Calu3 (cell line): ENCODE data around the gene NAGLU. TPM values are rescaled to one million over a fixed set of nuclear protein-coding genes. Genes with fewer than 3 reads are reported as not detected.
A peak's percentile ranks its signal among the peaks of the same experiment; 100 is the strongest.

ENCODE experiments used
- BruUV-seq: library from RNA; stranded (reverse); fragments of 400-500 nt; replicated peaks from 2 replicates; lab custom pipeline; 2021; lab: Mats Ljungman, UMichigan
- CTCF ChIA-PET: fragments of 300-600 bp; sonication (Branson Sonifier 250); formaldehyde crosslinking; loops from one replicate; lab custom pipeline; 2022; ENCODE audit warnings: antibody characterized with exemption; lab: Charles Lee
- DNase-seq: peaks from one replicate; pipeline ENCODE4 v3.0.0; 2022
- H3K27ac Mint-ChIP-seq: one replicate; pipeline ENCODE4 v1.8.0; 2022; ENCODE audit warnings: mixed read lengths; ENCODE audit not compliant: unreplicated experiment
- H3K27me3 Mint-ChIP-seq: one replicate; pipeline ENCODE4 v1.8.0; 2022; ENCODE audit warnings: mixed read lengths; ENCODE audit not compliant: unreplicated experiment
- H3K36me3 Mint-ChIP-seq: one replicate; pipeline ENCODE4 v1.8.0; 2022; ENCODE audit warnings: mild to moderate bottlenecking, moderate library complexity, mixed read lengths; ENCODE audit not compliant: insufficient read depth, unreplicated experiment
- H3K4me1 Mint-ChIP-seq: one replicate; pipeline ENCODE4 v1.8.0; 2022; ENCODE audit warnings: mild to moderate bottlenecking, low read depth, mixed read lengths; ENCODE audit not compliant: unreplicated experiment
- H3K4me3 Mint-ChIP-seq: one replicate; pipeline ENCODE4 v1.8.0; 2022; ENCODE audit warnings: mild to moderate bottlenecking, low read depth, moderate library complexity, mixed read lengths; ENCODE audit not compliant: unreplicated experiment
- H3K9me3 Mint-ChIP-seq: one replicate; pipeline ENCODE4 v1.8.0; 2022; ENCODE audit warnings: low read depth, mixed read lengths; ENCODE audit not compliant: unreplicated experiment
- intact Hi-C: fragments of 100-400 bp; cut with micrococcal nuclease; formaldehyde crosslinking; loops from one replicate; pipeline ENCODE4 v1.10.0; 2022; ENCODE audit not compliant: unreplicated experiment
- microRNA-seq: library from miRNA; unstranded; fragments of <30 nt; microRNA quantifications from one replicate; pipeline ENCODE4 v1.2.0, GENCODE V29; 2022
- total RNA-seq: library from RNA; stranded (reverse); gene quantifications from 2 replicates; pipeline ENCODE4 v1.2.3, GENCODE V29; 2022
- TF ChIP-seq, protein P1 (sequence below): fragments of 200-600 bp; IDR thresholded peaks from one replicate; pipeline ENCODE4 v1.8.0; 2022; ENCODE audit warnings: antibody characterized with exemption; ENCODE audit not compliant: unreplicated experiment

The NAGLU gene
- total RNA-seq, 1 experiment from 2014 or later: 53.8 TPM

GRCh38 chr17:42590886-42591285, 54.8 kb downstream of the NAGLU start:
- intact Hi-C loops: no loop called here
- Mint-ChIP-seq H3K9me3 (no peaks in the 10 kb centered on the region), H3K36me3 (peaks cover 30% of the 10 kb centered on the region), H3K27me3 (no peaks in the 10 kb centered on the region), H3K27ac (no peak overlapping the region), H3K4me1 (no peaks in the 10 kb centered on the region), H3K4me3 (no peak overlapping the region)
- CTCF ChIA-PET: interaction anchor here (0.6 to 0.7 kb wide), 2 partner anchors 56 to 149 kb away, joined by 3 to 5 read pairs; no protein-coding TSS in a partner anchor
- BruUV-seq: no TSS peak
- TF ChIP-seq, protein P1, sequence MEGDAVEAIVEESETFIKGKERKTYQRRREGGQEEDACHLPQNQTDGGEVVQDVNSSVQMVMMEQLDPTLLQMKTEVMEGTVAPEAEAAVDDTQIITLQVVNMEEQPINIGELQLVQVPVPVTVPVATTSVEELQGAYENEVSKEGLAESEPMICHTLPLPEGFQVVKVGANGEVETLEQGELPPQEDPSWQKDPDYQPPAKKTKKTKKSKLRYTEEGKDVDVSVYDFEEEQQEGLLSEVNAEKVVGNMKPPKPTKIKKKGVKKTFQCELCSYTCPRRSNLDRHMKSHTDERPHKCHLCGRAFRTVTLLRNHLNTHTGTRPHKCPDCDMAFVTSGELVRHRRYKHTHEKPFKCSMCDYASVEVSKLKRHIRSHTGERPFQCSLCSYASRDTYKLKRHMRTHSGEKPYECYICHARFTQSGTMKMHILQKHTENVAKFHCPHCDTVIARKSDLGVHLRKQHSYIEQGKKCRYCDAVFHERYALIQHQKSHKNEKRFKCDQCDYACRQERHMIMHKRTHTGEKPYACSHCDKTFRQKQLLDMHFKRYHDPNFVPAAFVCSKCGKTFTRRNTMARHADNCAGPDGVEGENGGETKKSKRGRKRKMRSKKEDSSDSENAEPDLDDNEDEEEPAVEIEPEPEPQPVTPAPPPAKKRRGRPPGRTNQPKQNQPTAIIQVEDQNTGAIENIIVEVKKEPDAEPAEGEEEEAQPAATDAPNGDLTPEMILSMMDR: no peak
- no peak for DNase-seq

DNA sequence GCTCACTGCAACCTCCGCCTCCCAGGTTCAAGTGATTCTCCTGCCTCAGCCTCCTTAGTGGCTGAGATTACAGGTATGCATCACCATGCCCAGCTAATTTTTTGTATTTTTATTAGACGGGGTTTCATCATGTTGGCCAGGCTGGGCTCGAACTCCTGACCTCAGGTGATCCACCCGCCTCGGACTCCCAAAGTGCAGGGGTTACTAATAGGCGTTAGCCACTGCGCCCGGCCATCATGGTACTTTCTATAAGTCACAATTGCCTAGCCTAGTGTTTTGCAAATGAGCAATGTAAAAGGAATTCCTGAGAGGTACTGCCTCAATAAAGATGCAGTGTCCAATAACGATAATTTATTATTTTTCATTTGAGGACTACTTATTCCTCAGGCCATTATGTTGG, 55.4 kb downstream of the NAGLU start:
- BruUV-seq: no TSS peak
- intact Hi-C loops: no loop called here
- H3K9me3 Mint-ChIP-seq: no peaks in the 10 kb centered on the region
- TF ChIP-seq, protein P1: no peak
- no peaks in the 10 kb centered on the region for H3K4me1 Mint-ChIP-seq
- no peak overlapping the region for H3K27ac Mint-ChIP-seq
- H3K27me3 Mint-ChIP-seq: no peaks in the 10 kb centered on the region
- CTCF ChIA-PET: interaction anchor here (0.6 to 0.7 kb wide), 2 partner anchors 57 to 150 kb away, joined by 3 to 5 read pairs; no protein-coding TSS in a partner anchor
- no peak for DNase-seq
- H3K4me3 Mint-ChIP-seq: no peak overlapping the region
- H3K36me3 Mint-ChIP-seq: peaks cover 33% of the 10 kb centered on the region

Small RNAs within 50 kb of the gene (microRNA-seq; reads per million reads assigned to microRNA genes)
- 13.4 reads per million, percentile 38 among the genes with 10 or more reads in this experiment for gene MIR5010
- gene MIR548AT: 1.4 reads per million

Other genes starting within 250 kb of the NAGLU start
- 3.1 and 3.9 TPM in 2 replicates for gene STAT5A, start 247.7 kb upstream of the NAGLU start, total RNA-seq
- gene STAT3, start 147.8 kb upstream of the NAGLU start, total RNA-seq: 183 and 196 TPM in 2 replicates
- 4.0 and 6.7 TPM in 2 replicates for gene CAVIN1, start 113.0 kb upstream of the NAGLU start, total RNA-seq
- gene ATP6V0A1, start 77.4 kb upstream of the NAGLU start, total RNA-seq: 140 and 141 TPM in 2 replicates
- 0.88 and 1.0 TPM in 2 replicates for gene HSD17B1, start 16.7 kb downstream of the NAGLU start, total RNA-seq
- gene COASY, start 25.9 kb downstream of the NAGLU start, total RNA-seq: 159 and 163 TPM in 2 replicates
- 65.0 and 69.8 TPM in 2 replicates for gene MLX, start 30.9 kb downstream of the NAGLU start, total RNA-seq
- gene PSMC3IP, start 41.5 kb downstream of the NAGLU start, total RNA-seq: 31.8 and 32.4 TPM in 2 replicates
- 71.2 and 80.6 TPM in 2 replicates for gene RETREG3, start 73.1 kb downstream of the NAGLU start, total RNA-seq
- 130 and 133 TPM in 2 replicates for gene TUBG1, start 73.4 kb downstream of the NAGLU start, total RNA-seq
- gene TUBG2, start 123.0 kb downstream of the NAGLU start, total RNA-seq: 23.6 and 26.1 TPM in 2 replicates
- gene PLEKHH3, start 140.8 kb downstream of the NAGLU start, total RNA-seq: 35.2 and 45.0 TPM in 2 replicates
- gene CCR10, start 145.6 kb downstream of the NAGLU start, total RNA-seq: 0.33 and 0.42 TPM in 2 replicates
- 1.2 and 1.3 TPM in 2 replicates for gene CNTNAP1, start 146.3 kb downstream of the NAGLU start, total RNA-seq
- 43.3 and 45.5 TPM in 2 replicates for gene EZH1, start 208.8 kb downstream of the NAGLU start, total RNA-seq
- not detected in 2 replicates for gene RAMP2, start 225.0 kb downstream of the NAGLU start, total RNA-seq
- 93.9 and 101 TPM in 2 replicates for gene VPS25, start 237.2 kb downstream of the NAGLU start, total RNA-seq
- 0.33 and 0.73 TPM in 2 replicates for gene WNK4, start 244.4 kb downstream of the NAGLU start, total RNA-seq